ENCODE measurements around the gene ACAP2.
A peak's percentile ranks its signal among the peaks of the same experiment; 100 is the strongest.
"Not testable (repeated sequence)": the region's sequence is repeated elsewhere in the genome, so short reads cannot be mapped to it uniquely, and the experiment has no call there.

ACAP2 gene, protein sequence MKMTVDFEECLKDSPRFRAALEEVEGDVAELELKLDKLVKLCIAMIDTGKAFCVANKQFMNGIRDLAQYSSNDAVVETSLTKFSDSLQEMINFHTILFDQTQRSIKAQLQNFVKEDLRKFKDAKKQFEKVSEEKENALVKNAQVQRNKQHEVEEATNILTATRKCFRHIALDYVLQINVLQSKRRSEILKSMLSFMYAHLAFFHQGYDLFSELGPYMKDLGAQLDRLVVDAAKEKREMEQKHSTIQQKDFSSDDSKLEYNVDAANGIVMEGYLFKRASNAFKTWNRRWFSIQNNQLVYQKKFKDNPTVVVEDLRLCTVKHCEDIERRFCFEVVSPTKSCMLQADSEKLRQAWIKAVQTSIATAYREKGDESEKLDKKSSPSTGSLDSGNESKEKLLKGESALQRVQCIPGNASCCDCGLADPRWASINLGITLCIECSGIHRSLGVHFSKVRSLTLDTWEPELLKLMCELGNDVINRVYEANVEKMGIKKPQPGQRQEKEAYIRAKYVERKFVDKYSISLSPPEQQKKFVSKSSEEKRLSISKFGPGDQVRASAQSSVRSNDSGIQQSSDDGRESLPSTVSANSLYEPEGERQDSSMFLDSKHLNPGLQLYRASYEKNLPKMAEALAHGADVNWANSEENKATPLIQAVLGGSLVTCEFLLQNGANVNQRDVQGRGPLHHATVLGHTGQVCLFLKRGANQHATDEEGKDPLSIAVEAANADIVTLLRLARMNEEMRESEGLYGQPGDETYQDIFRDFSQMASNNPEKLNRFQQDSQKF
- 165 to 185 (median 171) reads per million in 4 donors for total RNA-seq

DNA sequence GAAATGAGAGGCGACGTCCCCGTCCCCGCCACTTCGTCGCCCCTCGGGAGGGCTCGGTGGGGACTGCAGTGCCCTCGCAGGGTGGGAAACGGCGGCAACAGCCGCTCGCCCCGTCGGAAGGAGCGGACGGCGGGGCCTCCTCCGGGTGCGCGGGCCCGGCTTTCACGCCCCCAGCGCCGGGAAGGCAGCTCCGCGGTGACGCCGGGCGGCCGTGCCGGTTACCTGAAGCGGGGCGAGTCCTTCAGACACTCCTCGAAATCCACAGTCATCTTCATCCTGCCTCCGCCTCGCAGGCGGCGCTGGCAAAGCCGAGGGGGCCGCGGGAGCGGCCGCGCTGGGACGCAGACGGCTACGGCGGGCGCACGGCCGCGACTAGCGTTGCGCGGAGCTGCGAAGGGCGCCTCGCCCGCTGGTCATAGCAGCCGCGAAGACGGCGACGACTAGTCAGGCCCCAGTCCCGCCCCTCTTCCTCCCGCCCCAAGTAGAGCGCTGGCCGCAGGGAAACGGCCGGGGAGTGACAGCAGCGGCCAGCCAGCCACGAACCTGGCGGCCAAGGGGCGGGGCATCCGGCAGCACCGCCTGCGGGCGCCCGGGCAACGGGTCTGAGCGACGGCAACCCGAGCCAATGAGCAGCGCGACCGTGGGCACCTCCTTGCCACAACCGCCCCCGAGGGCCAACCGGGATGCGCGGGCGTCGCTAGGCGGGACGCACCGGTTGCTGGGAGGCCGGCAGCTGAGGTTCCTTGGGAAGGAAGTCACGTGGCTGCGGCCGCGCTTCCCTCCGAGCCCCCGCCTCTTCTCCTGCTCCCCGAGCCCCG, at the start of gene ACAP2:
ACAP2 (minus strand) TSS at position 448 of the 818 bp plus-strand sequence; CDS start at position 275, 173 bp downstream.
- DNase-seq, result peak; percentile 95 to 100 (median 97)

- DNase-seq, result no peak
Measured at GRCh38 chr3:195475614-195476013, 32.8 kb upstream of the ACAP2 start.

- not testable (repeated sequence) for DNase-seq
Measured at GRCh38 chr3:195475116-195475515, 32.3 kb upstream of the ACAP2 start.

- DNase-seq, result no peak
Measured at GRCh38 chr3:195468841-195469240, 26.0 kb upstream of the ACAP2 start.

DNA sequence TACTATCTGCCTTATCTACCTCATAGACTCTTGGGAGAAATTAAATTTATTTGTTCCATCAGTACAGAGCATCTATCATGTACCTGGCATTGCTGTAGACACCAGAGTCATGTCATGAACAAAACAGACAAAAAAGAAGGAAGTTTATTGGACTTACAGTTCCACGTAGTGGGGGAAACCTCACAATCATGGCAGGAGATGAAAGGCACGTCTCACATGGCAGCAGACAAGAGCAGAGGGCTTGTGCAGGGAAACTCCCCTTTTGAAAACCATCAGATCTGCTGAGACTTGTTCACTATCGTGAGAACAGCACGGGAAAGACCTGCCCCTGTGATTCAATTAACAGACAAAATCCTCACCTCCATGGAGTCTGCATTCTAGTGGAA, 25.6 kb upstream of the ACAP2 start:
- no peak for DNase-seq

DNA sequence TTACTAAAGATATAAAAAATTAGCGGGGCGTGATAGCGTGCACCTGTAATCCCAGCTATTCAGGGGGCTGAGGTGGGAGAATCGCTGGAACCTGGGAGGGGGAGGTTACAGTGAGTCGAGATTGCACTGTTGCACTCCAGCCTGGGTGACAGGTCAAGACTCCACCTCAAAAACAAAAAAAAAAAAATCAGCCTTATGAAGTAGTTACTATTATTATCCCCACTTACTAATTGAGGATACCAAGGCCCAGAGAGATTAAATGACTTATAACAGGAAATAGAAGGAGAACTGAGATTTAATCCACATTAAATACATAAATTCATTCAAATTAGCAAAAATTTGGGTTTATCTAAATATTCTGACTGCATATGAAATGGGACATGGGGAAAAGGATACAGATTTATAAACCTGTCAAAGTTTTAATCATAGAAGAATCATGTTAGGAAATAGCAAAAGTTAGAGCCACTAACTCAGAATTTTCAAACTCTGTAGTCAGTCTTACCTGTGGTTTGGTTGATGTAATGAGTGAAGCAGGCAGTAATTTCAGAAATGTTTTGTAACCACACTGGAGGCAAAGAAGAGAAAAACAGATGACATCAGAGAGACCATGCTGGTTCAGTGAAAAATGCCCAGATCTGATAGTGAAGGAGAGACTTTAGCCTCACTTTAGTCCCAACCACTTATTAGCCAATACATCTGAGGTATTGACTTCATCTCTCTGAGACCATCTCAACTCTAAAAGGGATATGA, 25.0 kb upstream of the ACAP2 start:
- DNase-seq, result peak in 1 of 5 donors; percentile 41

DNA sequence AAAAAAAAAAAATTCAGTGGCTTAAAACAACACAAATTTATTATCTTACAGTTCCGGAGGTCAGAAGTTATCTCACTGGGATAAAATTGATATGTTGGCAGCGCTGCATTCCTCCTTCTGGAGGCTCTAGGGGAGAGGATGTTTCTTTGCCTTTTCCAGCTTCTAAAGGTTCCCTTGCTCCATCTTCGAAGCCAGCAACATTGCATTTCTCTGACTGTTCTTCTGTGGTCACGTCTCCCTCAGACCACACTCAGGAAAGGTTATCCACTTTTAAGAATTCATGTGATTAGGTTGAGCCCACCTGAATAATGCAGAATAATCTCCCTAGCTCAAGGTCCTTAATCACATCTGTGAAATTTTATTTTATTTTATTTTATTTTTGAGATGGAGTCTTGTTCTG, 23.4 kb upstream of the ACAP2 start:
- no peak for DNase-seq

- DNase-seq, result not testable (repeated sequence)
Measured at GRCh38 chr3:195462922-195463321, 20.1 kb upstream of the ACAP2 start.

DNA sequence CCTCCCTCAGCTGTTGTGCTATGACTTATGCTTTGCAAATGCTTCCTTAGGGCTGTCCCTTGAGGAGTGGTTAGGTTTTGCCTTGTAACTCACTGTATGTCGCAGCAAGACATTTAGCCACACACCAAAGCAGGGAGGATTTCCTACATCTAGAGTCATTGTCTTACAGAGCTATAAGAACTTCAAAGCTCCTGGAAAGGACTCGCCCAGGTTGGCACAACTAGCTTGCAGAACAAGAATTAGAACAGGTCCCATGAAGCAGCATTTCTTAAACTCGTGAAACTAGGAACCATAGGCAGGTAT, 19.4 kb upstream of the ACAP2 start:
- DNase-seq, result no peak

- no peak for DNase-seq
Measured at GRCh38 chr3:195461594-195462307, 18.9 kb upstream of the ACAP2 start.

GRCh38 chr3:195460091-195460713, 17.4 kb upstream of the ACAP2 start:
- no peak for DNase-seq

DNA sequence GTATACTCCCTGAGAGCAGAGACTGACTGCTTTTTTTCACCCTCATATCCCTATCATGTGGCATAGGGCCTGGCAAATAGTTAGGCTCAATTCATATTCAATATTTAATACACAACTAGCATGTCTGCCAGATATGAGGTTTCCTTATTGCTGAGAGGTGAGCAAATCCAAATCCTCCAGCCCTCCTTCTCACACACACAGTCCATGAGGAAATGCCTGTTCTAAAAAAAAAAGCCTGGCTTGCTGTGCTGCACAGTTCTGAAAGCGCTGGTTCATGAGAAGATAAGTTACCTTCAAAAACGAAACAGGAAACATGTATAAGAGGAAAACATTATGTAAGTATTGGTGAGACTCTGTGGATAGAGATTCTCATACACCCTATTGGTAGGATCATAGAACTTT, 15.5 kb upstream of the ACAP2 start:
- DNase-seq, result peak in 1 of 5 donors; percentile 54

DNA sequence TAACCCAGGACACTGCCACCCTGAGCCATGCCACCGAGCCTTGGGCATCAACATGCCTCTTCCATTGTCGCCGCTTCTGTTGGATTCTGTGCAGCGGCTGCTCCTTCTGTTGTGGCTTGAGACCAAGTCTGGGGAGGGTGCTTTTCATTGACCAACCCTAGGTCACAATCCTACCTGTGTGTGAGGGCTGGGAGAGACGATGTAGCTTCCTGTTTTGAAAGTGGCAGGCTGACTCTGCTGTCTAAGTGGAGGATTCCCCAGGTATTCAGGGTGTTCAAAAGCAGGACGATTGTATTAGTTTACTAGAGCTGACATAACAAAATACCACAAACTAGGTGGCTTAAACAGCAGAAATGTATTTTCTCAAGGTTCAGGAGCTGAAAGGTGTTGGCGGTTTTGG, 13.0 kb upstream of the ACAP2 start:
- no peak for DNase-seq

- no peak for DNase-seq
Measured at GRCh38 chr3:195453236-195453635, 10.4 kb upstream of the ACAP2 start.

DNA sequence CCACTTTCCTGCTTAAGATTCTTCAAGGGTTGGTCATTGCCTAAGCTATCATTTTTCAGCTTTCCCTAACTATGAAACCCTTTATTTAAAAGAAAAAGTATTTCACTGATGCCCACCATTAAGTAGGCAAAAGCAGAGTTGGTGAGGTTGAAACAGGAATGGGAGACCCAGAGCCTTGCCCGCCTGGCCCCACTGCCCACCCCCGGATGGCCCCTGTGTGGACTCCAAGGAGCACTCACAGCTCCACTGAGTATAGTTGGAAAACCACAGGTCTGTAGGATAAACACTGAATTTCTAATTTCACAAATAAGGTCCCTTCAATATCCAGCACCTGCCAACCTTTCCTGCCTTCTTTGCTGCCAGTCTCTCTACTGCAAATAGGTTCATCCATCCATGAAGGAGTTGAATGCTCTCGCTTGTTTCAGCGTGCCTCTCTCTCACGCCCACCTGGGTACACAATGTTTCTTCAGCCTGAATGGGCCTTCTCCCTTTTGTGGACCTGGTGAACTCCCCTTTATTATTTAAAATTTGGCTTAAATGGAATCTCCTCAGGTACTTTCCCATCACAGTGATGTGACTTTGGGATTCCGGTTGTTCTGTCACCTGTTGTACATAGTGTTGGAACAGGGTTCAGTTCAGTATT, 8.7 kb upstream of the ACAP2 start:
- no peak for DNase-seq

DNA sequence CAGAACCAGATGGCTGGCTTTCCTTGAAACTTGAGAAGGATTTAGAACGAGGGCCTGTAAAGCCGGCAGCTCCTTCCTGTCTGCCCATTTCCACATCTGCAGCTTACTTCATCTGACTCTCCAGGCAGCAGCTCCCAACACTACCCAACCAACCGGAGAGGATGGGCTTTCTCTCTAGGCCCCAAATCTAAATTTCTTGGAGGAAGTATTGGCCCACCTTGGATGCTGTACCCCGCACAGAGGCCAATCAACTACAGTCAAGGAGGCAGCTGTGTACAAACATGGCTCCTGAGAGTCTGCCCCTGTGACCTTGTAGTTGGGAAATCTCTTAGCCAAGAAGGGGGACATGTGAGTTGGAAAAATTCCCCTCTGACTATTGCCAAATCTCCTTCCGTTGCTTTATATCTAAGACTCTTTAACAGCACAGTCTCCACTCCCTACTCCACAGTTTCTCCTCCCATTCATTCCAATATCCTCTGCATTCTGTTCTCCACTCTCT, 8.0 kb upstream of the ACAP2 start:
- DNase-seq, result no peak

GRCh38 chr3:195448205-195448875, 5.5 kb upstream of the ACAP2 start:
- no peak for DNase-seq

GRCh38 chr3:195447201-195447600, 4.4 kb upstream of the ACAP2 start:
- no peak for DNase-seq

GRCh38 chr3:195446359-195446758, 3.5 kb upstream of the ACAP2 start:
- no peak for DNase-seq

DNA sequence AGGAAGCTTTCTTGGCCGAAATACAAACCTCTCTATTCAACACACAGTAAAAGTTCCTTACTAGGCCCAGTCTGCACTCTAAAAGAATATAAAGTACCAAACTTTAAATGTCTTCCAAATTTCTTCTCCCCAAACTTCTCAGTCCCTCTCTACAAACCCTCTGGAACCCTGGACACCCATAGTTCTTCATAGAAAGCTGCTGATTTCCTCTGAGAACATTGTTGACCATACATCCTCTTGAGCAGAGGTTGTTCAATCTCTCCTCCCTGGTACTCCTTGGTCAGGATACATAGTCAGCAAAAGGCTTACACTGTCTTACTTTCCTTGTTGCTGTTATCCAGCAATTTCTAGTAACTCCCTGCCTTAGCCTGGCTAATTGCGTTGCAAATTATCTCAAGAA, 3.1 kb upstream of the ACAP2 start:
- DNase-seq, result no peak
